PC-9 (cell line): ENCODE data around the gene MISP3.

Experiments used
- CTCF ChIP-seq: fragments of 200-600 bp; sonication (generic); conservative IDR thresholded peaks from 2 replicates; pipeline ENCODE4 v1.6.1; 2017; ENCODE audit warnings: mixed run types, antibody characterized with exemption, mild to moderate bottlenecking, moderate library complexity
- EZH2 ChIP-seq: fragments of 200-600 bp; sonication (generic); IDR thresholded peaks from 2 replicates; pipeline ENCODE4 v1.8.0; 2017; ENCODE audit warnings: antibody characterized with exemption, low read depth

DNA sequence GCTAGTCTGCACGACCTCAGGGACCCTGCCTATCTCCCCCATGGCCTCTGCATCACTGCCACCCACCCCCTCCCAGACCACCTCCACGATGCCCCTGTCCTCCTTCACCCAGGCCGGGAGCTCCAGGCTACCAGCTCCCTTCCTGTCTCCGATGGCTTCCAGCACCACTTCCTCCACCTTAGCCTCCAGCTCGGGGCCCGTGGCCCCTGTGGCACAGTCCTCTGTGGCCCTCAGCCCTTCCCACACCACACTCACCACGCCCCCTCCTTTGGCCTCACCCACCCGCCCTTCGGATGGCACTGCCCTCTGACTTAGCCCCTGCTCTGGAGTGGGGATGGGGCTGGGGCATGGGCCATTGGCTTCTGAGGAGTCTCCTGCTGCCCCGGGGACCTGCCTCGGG lies 17.9 kb upstream of the MISP3 start:
- no peak for TF ChIP-seq CTCF
- no peak for TF ChIP-seq EZH2
